GM12801 (cell line): ENCODE measurements around the gene RAB30.

Experiments used
- CTCF ChIP-seq: IDR thresholded peaks from one replicate; pipeline ENCODE4 v1.5.1; 2011; ENCODE audit warnings: control low read depth; ENCODE audit not compliant: insufficient read length; ENCODE audit errors: extremely low read depth

RAB30 gene

GRCh38 chr11:83026229-83026628 is 45.5 kb downstream of the RAB30 start:
- TF ChIP-seq CTCF, result no peak

GRCh38 chr11:83025267-83025704 is 46.4 kb downstream of the RAB30 start:
- TF ChIP-seq CTCF, result no peak

- no peak for TF ChIP-seq CTCF
Observed at GRCh38 chr11:83024270-83024854, 47.3 kb downstream of the RAB30 start.

- no peak for TF ChIP-seq CTCF
Observed at GRCh38 chr11:83023410-83023809, 48.3 kb downstream of the RAB30 start.

GRCh38 chr11:83021780-83022125 is 49.9 kb downstream of the RAB30 start:
- no peak for TF ChIP-seq CTCF

- no peak for TF ChIP-seq CTCF
Observed at GRCh38 chr11:83020942-83021779, 50.5 kb downstream of the RAB30 start.

GRCh38 chr11:83019888-83020579 is 51.7 kb downstream of the RAB30 start:
- TF ChIP-seq CTCF, result no peak
